ENCODE measurements around the gene CRLF1.
"Not testable (repeated sequence)": the region's sequence is repeated elsewhere in the genome, so short reads cannot be mapped to it uniquely, and the experiment has no call there.

Gene CRLF1

DNA sequence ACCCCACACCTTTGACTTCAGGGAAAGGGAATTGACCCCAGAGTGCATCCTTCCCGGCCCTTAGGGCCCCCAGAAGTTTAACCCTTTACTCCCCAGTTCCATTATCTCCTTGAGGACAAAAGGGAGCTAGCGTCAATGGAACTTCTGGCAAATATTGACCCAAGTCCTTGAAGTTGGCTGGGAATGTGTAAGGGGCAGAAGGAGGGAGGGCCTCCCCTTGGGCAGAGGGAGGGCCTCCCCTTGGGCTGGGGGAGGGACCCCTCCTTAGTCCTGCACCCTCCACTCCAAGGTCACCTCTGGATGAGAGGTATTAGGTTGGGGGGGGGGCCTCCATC, 3.1 kb upstream of the CRLF1 start:
- no peak for DNase-seq

DNA sequence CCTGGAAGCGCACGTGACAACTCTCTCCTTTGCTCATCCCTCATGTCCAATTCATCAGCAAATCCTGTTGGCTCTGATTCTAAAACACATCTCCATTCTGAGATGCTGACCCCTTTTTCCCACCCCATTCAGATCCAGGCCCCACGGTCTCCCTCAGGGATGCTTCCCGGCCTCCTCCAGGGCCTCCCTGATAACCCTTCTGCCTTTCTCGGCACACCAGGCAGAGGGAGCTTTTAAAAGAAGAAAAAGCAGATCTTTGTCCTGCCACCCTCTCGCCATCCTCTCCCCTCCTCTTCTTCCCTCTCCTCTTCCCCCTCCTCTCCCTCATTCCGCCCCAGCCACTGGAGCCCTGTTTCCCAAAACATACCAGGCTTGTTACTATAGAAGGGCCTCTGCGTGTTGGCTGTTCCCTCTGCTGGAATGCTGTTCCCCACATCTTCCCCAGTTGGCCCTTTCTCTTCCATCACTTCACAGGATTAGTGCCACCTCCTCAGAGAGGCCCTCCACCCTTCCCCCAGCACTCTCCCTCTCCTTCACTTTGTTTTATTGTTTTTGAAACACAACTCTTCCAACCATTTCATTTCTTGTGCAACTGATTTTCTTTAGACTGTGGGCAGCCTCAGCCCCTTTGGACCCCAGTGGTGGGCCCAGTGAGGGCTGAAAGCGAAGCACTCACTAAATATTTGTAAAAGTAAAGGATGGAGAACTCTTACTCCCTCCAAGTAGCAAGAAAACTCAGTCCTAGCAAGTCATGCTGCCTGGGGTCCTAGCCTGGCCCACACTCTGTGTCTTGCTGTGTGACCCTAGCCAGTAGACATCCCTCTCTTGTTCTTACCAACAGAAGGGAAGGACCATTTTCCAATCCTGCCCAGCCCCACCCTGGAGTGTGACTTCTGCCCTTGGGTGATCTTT, 2.5 kb upstream of the CRLF1 start:
- no peak for DNase-seq

DNA sequence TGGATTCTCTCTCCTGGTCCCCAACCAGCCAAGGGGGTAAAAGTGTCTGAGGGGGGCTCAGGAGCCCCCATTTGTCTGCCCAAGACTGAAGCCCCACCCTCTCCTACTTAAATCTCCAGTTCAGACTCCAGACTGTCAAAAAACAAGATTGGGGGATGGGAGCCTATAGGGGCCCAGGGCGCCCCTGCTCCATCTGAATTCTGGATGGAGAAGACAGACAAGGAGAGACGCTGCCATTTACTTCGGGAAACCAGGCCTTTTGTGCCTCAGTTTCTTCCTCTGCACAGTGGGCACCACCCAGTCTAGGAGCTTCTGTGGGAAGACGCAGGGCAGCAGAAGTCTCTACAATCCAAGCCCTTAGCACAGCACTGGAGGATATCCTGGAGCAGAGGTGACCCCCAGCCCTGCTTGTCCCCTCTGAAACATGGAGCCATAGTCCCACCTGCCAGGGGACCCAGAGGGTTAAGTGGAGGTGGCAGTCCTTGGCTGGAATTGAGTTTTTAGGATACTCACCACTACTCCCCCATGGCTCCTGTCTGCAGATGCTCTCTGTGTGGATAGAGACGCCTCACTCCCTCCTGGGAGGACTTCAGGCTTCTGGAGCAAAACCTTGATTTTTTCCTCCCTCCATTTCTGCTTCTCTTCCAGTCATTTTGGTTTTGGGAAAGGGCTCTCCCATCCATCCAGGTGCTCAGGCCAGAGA, 1.7 kb upstream of the CRLF1 start:
- no peak for DNase-seq

DNA sequence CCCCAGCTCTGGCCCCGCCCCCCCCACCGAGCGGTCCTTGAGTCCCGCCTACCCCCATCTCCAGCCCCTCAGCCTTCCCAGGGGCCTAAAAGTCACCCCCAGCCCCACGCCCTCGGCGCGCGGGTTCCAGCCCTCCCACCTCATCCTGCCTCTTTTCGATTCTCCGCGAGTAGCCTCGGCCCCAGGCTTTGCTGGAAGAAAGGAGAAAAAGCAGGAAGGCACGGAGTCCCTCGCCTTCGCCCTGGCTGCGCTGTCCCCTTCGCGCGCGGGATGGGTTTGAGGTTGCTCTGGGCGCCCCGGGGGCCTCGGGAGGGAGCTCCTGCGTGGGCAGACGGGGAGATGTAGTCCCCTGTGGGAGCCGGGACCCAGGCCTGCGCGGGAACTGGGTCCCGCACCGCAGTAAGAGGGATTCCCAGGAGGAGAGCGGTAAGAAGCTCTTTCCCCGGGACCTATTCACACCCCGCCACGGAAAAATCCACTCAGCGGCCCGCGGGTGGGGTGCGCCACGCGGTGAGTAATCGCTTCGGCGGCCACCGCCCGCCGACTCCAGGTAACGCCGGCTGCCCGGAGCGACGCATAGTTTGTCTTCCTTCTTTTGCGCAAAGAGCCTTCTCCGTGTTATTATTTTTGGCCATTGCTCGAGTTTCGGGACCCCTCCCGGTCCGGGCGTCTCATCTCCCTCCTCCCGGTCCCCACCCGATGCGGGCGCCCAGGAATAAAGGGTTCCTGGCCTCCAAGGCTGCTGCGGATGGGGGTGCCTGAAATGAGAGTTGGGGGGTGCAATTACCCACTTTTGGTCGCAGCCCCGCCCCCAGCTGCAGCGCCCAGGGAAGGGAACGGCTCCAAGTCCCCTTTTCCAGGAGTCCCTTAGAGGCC, 865 bp upstream of the CRLF1 start:
- peak in 1 of 58 donors; percentile 5 for DNase-seq

DNA sequence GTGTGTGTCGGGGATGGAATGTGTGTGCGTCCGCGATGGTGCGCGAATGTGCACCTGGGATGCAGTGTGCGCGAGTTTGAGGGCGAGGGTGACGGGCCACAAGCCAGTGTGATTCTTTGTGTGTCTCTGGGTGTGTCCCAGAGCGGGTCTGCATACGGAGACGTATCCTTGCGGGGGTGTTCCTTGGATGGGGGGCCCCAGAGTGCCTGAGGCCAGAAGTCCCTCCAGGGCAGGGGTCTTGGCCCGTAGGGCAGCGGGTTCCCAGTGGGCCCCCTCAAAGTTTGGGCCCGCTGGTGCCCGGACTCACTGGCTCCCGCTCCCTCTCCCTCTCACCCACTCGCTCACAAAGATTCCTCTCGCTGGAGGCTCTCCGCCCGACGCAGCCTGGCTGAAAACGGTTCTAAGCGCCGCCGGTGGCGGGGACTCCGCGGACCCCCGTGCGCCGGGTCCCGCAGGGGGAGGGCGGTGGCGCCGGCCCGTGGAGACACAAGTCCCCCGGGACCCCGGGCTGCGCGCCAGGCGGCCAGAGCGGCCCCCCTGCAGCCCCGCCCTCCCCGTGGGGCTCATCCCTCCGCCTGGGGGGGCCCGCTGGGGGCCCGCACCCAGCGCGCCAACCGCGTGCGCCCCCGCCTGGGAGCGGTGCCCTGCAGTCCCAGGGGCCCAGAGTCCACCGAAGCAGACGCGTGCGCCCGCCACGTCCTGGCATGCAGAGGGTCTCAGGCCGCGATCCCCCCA, 886 bp downstream of the CRLF1 start:
- no peak for DNase-seq

DNA sequence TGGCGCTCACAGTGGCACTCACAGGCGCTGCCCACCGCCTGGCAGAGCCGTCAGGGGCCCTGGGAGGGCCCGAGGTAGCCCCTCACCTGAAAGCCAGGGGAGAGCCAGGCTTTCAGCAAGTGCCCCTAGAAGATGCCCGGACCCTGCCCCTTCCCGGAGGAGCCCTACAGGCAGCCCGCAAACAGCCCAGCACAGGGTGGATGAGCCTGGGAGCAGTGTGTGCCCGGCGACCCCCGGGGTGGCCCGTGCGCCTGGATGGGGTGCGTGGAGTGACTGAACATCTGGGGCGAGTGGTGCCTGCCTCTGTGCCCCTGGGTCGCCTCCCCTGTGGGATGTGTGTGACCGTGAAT, 1.4 kb downstream of the CRLF1 start:
- DNase-seq: no peak

DNA sequence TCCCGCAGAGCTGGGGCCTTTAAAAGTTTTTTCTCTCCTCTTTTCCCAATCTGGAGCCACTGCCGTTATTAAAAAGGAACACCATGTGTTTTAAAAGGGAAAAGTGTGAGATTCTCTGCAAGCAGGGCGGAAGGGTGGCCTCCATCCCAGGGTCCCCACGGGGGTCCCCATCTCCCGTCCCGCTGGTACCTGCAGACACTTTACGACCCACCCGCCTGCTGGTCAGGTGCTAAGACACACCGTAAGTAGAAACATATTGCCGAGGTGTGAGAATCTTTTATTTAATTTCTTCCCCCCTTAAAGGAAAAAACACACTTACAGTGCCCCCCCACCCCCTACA, 1.8 kb downstream of the CRLF1 start:
- DNase-seq: no peak

DNA sequence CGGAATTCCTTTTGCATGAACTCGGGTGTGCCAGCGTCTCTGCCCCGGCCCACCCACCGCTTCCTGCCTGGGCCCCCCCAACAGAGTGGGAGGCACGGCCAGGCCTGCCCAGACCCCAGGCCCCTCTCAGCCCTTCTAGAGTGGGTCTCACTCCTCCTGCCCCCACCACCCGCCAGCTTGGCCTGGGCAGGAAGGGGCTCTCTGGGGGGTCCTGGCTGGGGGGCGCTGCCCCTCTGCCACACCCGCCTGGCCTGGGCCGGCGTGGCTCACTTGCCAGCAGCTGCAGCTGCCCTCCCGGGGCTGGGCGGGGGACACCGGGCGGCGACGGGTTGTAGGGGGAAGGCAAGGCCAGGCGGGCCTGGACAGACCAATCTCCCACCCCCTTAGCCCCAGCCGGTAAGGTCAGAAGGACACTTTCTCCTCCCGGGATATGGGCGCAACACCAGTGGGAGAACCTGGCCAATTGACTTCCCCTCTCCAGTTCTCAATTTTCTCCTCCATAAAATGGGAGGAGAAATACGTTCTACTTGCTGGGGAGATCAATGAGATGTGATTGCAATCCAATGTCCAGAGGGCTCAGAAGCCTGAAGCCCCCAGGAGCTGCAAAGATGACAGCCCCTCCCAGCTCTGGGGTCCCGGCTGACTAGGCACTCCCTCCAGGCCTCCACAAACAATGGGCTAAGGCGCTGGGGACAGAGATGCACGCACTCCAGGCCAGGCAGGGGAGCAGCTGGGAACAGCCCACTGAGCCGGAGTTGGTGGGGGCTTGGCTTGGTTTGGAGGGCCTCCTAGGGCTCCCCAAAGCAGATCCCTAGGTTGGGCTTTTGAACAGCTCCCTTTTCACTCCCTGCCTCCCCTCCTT, 2.4 kb downstream of the CRLF1 start:
- no peak for DNase-seq

DNA sequence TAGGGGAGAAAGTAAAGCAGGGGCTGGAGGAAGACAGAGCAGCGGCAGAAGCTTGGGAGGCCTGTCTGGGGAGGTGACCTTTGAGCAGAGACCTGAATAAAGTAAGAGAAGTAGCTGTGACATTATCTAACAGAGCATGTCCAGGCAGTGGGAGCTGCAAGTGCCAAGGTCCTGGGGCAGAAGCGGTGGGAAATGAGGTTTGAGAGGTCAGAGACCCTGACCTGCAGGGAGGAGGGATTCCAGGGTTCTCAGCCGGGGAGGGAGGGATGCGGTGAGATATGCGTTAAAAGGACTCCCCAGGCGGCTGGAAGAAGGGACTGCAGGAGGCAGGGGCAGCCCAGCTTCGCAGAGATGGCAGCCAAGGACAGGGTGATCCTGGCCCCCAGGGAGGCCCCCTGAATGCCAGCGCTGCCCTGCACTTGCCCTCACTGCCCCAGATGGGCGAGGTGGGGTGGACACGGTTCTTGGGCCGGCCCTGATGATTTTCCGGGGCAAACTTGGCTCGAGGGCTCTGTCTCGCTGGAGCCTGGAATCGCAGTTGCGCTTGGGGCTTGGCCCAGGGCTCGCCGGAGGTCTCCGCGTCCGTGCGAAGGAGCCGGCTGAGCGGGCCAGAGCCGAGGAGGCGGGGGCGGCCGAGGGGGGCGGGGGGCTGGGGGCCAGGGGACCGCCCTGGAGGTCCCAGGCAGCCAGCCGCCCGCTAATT, 3.2 kb downstream of the CRLF1 start:
- no peak for DNase-seq

DNA sequence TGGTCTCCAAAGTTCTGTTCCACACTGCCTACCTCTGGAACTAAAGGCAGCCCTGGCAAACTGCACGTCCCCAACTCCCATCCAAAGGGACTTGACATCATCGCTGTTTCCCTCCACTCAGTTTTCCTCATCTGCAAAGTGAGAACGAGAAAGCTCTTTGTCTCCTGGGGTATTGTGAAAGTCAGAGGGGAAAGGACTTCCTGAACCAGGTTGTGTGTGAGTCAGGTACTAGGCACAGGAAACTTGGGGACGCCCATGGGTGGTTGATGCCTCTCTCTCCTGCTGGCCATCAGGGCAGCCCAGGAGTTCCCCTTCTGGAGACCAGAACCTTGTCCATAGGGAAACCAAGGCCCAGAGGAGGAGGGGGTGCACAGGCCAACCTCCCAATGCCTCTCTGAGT, 4.7 kb downstream of the CRLF1 start:
- DNase-seq: no peak

DNA sequence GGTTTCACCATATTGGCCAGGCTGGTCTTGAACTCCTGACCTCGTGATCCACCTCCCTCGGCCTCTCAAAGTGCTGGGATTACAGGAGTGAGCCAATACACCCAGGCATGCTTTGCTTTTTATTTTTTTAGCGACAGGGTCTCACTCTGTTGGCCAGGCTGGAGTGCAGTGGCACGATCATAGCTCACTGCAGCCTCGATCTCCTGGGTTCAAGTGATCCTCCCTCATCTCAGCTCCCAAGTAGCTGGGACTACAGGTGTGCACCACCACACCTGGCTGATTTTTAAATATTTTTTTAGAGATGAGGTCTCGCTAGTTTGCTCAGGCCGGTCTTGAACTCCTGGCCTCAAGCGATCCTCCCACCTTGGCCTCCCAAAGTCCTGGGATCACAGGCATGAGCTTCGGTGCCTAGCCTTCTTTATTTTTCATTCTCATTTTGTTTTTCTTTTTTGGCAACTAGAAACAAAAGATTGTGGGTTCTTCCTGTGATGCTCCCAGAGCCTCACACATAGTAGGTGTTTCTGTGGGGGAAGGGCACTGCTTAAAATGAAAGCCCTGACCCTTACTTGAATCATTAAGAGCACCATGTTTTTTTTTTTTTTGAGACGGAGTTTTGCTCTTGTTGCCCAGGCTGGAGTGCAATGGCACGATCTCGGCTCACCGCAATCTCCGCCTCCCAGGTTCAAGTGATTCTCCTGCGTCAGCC, 5.8 kb downstream of the CRLF1 start:
- DNase-seq: not testable (repeated sequence)

DNA sequence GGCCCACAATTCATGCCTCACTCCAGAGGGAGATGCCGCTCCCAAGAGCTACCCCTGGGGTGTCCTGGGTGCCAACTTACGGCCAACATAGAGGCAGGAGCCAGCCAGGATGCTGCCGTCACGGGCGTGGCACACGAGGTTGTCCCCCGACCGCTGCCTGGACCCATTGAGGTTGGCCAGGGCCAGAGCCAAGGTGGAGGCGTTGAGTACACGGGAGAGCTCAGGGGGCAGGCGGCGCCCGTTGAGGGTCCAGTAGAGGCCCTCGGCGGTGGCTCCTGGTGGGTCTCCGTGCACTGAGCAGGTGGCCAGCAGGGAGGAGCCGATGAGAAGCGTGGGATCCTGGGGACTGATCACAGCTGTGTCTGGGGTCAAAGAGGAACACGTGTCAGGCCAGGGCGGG, 7.1 kb downstream of the CRLF1 start:
- no peak for DNase-seq

DNA sequence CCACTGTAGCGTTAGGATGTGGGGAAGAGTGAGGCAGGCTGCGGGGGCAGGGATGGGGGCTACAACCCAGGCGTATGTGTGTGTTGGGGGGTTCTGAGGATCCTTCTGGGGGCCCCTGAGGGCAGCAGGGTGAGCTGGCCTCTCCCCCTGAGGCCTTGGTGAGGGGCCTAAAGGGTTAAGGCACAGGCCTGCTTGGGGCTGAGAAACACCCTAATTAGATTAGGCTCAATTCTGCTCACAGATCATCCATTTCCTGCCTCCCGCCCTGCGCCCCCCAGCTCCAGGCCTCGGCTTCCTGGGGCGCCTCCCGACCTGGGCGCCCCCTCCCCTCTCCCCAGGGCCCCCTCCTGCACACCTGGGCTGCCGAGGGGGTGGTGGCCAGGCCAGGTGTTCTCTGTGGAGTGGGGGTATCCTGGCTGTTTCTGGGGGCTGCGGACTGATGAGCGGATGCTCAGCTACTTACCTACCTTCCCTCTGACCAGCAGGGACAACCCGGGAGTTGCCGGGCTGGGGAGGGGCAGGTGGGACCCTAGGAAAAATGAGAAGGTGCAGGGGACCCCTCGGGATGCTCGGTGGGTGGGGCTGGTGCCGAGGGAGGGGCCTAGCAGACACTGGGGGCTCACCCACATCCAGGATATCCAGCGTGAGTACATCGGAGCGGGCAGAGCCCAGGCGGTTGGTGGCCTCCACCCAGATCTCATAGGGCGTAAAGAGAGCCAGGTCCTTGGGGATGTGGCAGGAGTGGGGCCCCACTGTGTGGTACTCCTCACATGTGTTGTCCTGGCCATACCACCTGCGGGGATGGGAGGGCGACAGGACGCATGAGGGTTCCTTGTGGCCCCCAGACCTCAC, 8.6 kb downstream of the CRLF1 start:
- no peak for DNase-seq

DNA sequence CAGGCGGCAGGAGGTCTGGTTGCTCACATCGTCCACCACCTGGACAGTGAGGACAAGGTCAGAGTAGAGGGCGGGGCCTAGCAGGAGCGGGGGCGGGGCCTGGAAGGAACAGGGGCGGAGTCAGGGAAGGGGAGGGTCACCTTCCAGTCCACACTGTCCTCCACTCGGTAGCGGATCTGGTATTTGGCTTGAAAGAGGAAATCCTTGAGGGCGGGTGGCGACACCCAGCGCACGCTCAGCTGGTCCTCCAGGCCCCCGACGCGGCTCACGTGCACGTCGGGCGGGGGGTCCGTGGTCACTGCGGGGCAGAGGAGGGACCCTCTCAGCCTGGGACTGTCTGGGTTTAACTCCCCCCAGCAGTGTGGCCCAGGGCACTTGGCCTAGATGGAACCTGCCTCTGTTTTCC, 9.8 kb downstream of the CRLF1 start:
- DNase-seq: peak in 2 of 58 donors; percentile 6 to 22

DNA sequence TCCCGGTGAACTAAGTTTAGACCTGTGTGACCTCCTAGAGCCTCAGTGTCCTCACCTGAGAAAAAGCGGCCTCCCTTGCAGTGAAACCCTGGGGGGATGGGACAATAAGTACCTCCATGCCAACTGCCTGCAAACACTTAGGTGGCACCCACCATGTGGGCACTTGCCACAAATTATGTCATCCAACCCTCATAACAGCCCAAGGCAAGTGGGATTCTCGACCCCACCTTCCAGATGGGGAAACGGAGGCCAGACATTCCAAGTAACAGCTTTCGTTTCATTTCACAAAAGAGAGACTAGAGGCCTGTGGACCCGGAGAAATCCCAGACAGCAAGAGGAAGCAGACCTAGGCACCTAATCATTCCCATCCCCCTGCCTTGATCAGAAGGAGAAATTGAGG, 11.1 kb downstream of the CRLF1 start:
- DNase-seq: no peak

DNA sequence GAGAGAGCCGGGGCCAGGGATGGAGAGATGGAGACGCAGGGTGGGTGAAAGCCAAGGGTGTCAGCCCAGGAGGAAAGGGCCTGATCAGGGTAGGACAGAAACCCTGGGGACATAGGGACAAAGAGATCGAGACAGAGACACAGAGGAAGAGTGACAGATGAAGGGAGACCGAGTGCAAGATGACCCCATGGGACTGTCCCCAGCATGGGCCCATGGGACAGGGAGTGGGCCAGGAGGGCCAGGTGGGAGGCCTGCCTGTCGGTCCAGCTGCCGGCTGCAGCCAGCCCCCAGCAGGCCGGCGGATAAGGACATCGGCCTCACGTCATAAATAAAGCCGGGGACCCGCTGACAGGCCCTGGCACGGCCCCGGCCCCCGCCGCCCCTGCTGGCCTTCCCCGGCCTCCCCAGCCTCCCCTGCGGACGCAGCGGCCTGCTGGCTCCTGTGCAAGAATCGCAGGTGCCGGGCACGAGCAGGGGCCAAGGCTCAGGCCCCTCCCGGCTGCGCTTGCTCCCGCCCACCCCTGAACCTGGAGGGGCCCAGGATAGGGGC, 11.7 kb downstream of the CRLF1 start:
- no peak for DNase-seq

DNA sequence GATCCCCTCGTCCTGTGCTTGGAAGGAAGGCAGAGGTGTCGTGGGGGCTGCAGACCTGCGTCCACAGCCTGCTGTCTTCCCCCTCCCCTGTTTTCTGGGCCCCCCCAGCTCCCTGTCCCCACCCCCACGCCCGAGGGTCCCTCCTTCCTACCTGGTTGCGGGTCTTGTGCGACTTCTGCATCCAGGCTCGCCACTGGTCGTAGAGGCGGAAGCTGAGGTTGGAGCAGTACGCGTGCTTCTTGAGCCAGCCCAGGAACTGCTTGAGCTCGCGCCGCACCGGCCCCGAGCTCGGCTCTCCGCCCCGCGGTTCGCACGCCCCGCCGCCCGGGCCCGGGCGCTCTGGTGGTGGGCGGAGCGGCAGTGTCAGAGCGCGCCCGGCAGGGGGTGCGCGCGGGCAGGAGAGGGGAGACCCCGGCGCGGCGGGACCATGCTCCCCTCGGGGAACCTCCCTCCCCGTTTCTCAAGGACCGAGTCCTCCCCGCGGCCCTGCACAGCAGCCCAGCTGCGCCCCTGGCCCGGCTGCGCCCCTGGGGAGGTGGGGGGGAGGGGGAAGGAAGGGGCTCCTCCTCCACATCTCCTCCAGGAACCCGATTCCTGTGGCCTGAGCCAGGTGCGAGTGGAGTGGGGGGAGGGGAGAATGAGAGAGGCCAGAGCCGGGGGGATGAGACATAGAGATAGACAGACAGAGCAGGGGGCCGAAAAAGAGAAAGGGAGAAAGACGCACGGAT, 12.3 kb downstream of the CRLF1 start:
- DNase-seq: peak in 41 of 58 donors; percentile 5 to 60 (median 32)
